ENCODE data around the gene CREBBP.

CREBBP gene

DNA sequence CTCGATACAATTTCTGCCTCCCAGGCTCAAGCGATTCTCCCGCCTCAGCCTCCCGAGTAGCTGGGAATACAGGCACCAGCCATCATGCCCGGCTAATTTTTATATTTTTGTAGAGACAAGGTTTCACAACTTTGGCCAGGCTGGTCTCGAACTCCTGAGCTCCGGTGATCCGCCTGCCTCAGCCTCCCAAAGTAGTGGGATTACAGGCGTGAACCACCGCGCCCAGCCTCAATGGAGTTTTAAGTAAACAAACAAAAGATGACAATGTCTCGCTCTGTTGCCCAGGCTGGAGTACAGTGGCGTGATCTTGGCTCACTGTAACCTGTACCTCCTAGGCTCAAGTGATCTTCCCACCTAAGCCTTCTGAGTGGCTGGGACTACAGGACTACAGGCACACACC, 110.6 kb downstream of the CREBBP start:
- H3K27ac Mint-ChIP-seq: no peak overlapping the region
- H3K4me1 Mint-ChIP-seq (ENCODE audit: low read depth): no peaks in the 10 kb centered on the region
- H3K4me3 Mint-ChIP-seq: no peak overlapping the region
- no peaks in the 10 kb centered on the region for H3K9me3 Mint-ChIP-seq
- peaks cover 53% of the 10 kb centered on the region for H3K36me3 Mint-ChIP-seq (ENCODE audit: low read depth)
- H3K27me3 Mint-ChIP-seq: no peaks in the 10 kb centered on the region

- Mint-ChIP-seq H3K27me3 (no peaks in the 10 kb centered on the region), H3K4me1 (ENCODE audit: low read depth) (no peaks in the 10 kb centered on the region), H3K9me3 (no peaks in the 10 kb centered on the region), H3K36me3 (ENCODE audit: low read depth) (peaks cover 47% of the 10 kb centered on the region), H3K4me3 (no peak overlapping the region), H3K27ac (no peak overlapping the region)
These were observed 111.5 kb downstream of the CREBBP start for GRCh38 chr16:3769013-3769412.

GRCh38 chr16:3767333-3767986, 113.1 kb downstream of the CREBBP start:
- Mint-ChIP-seq H3K4me1 (ENCODE audit: low read depth) (no peaks in the 10 kb centered on the region), H3K9me3 (no peaks in the 10 kb centered on the region), H3K36me3 (ENCODE audit: low read depth) (peaks cover 39% of the 10 kb centered on the region), H3K27me3 (no peaks in the 10 kb centered on the region), H3K4me3 (no peak overlapping the region), H3K27ac (no peak overlapping the region)

- no peaks in the 10 kb centered on the region for H3K4me1 Mint-ChIP-seq (ENCODE audit: low read depth)
- H3K27ac Mint-ChIP-seq: no peak overlapping the region
- no peak overlapping the region for H3K4me3 Mint-ChIP-seq
- H3K27me3 Mint-ChIP-seq: no peaks in the 10 kb centered on the region
- peaks cover 39% of the 10 kb centered on the region for H3K36me3 Mint-ChIP-seq (ENCODE audit: low read depth)
- H3K9me3 Mint-ChIP-seq: no peaks in the 10 kb centered on the region
These were observed 114.3 kb downstream of the CREBBP start for GRCh38 chr16:3766177-3766576.

DNA sequence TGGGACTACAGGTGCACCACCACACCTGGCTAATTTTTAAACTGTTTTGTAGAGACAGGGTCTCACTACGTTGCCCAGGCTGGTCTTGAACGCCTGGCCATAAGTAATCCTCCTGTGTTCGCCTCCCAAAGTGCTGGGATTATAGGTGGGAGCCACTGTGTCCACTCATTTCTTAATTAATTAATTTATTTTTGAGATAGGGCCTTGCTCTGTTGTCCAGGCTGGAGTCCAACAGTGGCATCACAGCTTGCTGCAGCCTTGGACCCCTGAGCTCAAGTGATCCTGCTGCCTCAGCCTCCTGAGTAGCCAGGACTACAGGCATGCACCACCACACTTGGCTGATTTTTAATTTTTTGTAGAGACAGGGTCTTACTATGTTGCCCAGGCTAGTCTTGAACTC, 116.1 kb downstream of the CREBBP start:
- Mint-ChIP-seq H3K36me3 (ENCODE audit: low read depth) (peaks cover 26% of the 10 kb centered on the region), H3K9me3 (no peaks in the 10 kb centered on the region), H3K27ac (no peak overlapping the region)

DNA sequence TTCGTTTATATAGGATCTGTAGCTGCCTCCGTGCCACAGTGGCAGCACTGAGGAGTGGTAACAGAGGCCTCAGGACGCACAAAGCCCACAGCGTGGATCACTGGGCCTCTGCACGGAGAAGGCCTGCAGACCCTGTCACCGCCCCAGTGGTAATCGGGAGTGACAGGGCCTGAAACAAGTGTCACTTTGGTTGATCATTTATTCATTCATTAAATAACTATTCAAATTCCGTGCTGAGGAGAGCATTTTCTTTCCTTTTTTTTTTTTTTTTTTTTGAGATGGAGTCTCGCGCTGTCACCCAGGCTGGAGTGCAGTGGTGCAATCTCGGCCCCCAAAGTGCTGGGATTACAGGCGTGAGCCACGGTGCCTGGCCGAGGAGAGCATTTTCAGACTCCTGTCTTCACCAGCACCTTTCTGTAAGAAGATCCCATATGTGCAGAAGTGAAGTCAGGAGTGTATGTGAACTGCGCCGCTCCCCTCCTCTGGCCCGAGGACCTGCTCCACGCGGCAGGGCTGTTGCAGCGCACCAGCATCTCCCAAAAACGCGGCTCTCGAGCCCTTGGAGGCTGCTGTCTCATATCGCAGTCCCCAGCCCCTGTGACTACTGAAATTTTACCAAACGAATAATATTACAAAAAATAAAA, 118.3 kb downstream of the CREBBP start:
- Mint-ChIP-seq H3K27me3 (no peaks in the 10 kb centered on the region), H3K4me3 (no peak overlapping the region), H3K27ac (no peak overlapping the region), H3K4me1 (ENCODE audit: low read depth) (no peaks in the 10 kb centered on the region), H3K9me3 (no peaks in the 10 kb centered on the region), H3K36me3 (ENCODE audit: low read depth) (peaks cover 20% of the 10 kb centered on the region)

More for the DNA sequence above, 116.1 kb downstream of the CREBBP start:
- no peaks in the 10 kb centered on the region for H3K4me1 Mint-ChIP-seq (ENCODE audit: low read depth)
- H3K27me3 Mint-ChIP-seq: no peaks in the 10 kb centered on the region
- H3K4me3 Mint-ChIP-seq: no peak overlapping the region

DNA sequence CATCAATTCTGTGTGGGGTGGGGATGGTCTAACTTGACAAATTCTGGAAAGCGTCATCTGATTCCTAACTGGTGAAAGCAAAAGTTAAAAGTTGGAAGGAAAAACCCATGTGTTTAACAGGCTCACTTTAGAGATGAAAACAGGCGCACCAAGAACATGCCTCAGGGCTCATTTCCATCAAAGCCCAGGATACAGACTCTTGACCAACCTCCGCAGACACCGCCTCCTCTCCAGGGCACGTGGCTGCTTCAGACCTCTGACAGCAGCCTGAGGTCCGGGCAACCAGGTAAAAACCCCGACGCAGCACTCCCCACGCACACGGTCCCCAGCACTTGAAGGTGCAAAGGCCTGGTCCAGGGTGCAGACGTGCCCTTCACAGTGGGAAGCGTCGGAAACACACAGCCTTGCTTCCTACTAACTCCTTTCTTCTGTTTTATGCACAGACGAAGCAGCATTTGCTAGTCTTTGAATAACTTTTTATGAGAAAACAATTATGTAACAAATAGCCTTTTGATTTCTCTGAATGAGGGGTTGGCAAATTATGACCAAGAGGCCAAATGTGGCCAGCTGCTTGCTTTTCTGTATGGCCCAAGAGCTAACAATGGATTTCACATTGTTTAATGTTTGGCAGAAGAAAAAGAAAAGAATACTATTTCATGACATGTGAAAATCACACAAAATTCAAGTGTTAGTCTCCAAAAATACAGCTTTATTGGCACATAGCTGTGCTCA, 119.0 kb downstream of the CREBBP start:
- no peaks in the 10 kb centered on the region for H3K4me1 Mint-ChIP-seq (ENCODE audit: low read depth)
- H3K36me3 Mint-ChIP-seq (ENCODE audit: low read depth): peaks cover 20% of the 10 kb centered on the region
- no peaks in the 10 kb centered on the region for H3K9me3 Mint-ChIP-seq
- no peak overlapping the region for H3K27ac Mint-ChIP-seq
- H3K4me3 Mint-ChIP-seq: no peak overlapping the region
- no peaks in the 10 kb centered on the region for H3K27me3 Mint-ChIP-seq

DNA sequence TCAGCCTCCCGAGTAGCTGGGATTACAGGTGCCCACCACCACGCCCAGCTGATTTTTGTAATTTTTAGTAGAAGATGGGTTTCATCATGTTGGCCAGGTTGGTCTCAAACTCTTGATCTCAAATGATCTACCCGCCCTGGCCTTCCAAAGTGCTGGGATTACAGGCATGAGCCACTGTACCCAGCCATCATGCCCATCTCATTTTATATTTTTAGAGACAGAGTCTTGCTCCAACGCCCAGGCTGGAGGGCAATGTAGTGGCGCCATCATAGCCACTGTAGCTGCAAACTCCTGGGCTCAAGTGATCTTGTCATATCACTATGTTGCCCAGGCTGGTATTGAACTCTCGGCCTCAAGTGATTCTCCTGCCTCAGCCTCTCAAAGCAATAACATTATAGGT, 120.0 kb downstream of the CREBBP start:
- Mint-ChIP-seq H3K4me1 (ENCODE audit: low read depth) (no peaks in the 10 kb centered on the region), H3K4me3 (no peak overlapping the region), H3K36me3 (ENCODE audit: low read depth) (peaks cover 23% of the 10 kb centered on the region), H3K27me3 (no peaks in the 10 kb centered on the region), H3K9me3 (no peaks in the 10 kb centered on the region), H3K27ac (no peak overlapping the region)

- H3K27ac Mint-ChIP-seq: no peak overlapping the region
- H3K4me3 Mint-ChIP-seq: no peak overlapping the region
- no peaks in the 10 kb centered on the region for H3K4me1 Mint-ChIP-seq (ENCODE audit: low read depth)
- no peaks in the 10 kb centered on the region for H3K27me3 Mint-ChIP-seq
- H3K36me3 Mint-ChIP-seq (ENCODE audit: low read depth): peaks cover 26% of the 10 kb centered on the region
- no peaks in the 10 kb centered on the region for H3K9me3 Mint-ChIP-seq
These were observed 120.8 kb downstream of the CREBBP start for GRCh38 chr16:3759736-3760135.

DNA sequence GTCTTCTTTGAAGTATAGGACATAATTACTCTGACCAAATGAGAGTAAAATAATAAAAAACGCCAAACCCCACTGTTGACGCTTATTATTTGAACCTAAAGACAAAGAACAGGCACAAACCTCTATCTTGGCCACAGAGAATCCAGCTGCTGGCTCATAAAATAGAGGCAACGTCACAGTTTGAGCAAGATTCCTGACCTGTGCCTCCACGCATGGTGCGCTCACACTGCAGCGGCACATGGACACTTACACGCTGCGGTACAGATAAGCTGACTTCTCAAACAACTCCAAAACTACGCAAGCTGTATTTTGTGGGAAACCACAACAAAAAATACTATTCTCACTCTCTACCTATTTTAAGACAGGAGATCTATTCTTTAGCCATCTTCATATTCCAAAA, 124.4 kb downstream of the CREBBP start:
- no peaks in the 10 kb centered on the region for H3K27me3 Mint-ChIP-seq
- H3K9me3 Mint-ChIP-seq: no peaks in the 10 kb centered on the region
- H3K4me1 Mint-ChIP-seq (ENCODE audit: low read depth): no peaks in the 10 kb centered on the region
- H3K27ac Mint-ChIP-seq: no peak overlapping the region
- H3K4me3 Mint-ChIP-seq: no peak overlapping the region
- peaks cover 39% of the 10 kb centered on the region for H3K36me3 Mint-ChIP-seq (ENCODE audit: low read depth)

- peaks cover 44% of the 10 kb centered on the region for H3K36me3 Mint-ChIP-seq (ENCODE audit: low read depth)
- H3K27ac Mint-ChIP-seq: no peak overlapping the region
- no peak overlapping the region for H3K4me3 Mint-ChIP-seq
- H3K9me3 Mint-ChIP-seq: no peaks in the 10 kb centered on the region
- no peaks in the 10 kb centered on the region for H3K27me3 Mint-ChIP-seq
- peaks cover 4% of the 10 kb centered on the region for H3K4me1 Mint-ChIP-seq (ENCODE audit: low read depth)
These were observed 125.3 kb downstream of the CREBBP start for GRCh38 chr16:3755249-3755648.

DNA sequence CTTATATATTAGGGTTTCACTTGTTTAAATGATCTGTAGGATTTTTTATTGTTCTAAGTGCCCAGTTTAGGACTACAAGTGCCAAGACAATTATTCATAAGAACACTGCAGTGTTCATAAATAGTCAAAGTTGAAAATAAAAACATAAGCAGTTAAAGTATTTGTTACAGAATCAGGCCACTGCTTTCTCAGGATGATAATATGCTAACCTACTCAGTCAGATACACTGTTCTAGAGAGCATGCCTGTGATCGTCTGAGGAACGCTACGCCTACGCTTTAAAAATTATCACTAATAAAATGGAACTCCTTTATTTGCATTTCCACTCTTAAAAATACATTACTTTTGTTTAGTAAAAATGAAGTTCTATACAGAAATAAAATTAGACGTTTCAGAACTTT, 125.7 kb downstream of the CREBBP start:
- Mint-ChIP-seq H3K36me3 (ENCODE audit: low read depth) (peaks cover 48% of the 10 kb centered on the region), H3K9me3 (no peaks in the 10 kb centered on the region)

DNA sequence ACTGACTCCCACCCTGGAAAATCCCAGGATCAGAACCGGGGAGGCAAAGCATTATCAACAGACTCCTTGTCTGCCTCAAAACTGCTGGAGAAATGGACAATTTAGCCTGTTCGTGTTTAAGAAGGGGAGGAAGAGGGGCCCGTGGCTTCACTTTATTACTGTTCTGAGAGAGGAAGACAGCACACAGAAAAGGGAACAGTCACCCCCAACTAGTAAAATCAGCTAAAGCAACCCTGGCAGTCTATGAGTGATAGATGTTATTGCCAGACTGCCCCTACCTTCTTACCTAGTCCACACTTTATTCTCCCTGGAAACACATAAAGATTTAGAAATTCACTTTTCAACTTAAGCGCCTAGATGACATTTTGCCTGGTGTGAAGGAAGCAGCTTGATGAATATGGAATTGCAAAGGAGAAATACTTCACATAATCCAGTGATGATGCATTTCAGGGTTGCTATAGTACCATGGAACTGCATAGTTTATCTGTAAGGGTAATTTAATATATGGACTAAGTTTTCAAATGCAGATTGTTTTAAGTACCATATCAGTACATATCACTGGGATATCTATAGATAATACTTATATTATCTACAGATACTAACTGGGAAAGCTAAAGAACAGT, 126.3 kb downstream of the CREBBP start:
- H3K36me3 Mint-ChIP-seq (ENCODE audit: low read depth): peaks cover 52% of the 10 kb centered on the region
- no peak overlapping the region for H3K4me3 Mint-ChIP-seq
- H3K4me1 Mint-ChIP-seq (ENCODE audit: low read depth): peaks cover 6% of the 10 kb centered on the region
- H3K27me3 Mint-ChIP-seq: no peaks in the 10 kb centered on the region
- H3K27ac Mint-ChIP-seq: no peak overlapping the region
- H3K9me3 Mint-ChIP-seq: no peaks in the 10 kb centered on the region

More for the DNA sequence above, 125.7 kb downstream of the CREBBP start:
- Mint-ChIP-seq H3K4me3 (no peak overlapping the region), H3K4me1 (ENCODE audit: low read depth) (peaks cover 4% of the 10 kb centered on the region), H3K27ac (no peak overlapping the region), H3K27me3 (no peaks in the 10 kb centered on the region)

DNA sequence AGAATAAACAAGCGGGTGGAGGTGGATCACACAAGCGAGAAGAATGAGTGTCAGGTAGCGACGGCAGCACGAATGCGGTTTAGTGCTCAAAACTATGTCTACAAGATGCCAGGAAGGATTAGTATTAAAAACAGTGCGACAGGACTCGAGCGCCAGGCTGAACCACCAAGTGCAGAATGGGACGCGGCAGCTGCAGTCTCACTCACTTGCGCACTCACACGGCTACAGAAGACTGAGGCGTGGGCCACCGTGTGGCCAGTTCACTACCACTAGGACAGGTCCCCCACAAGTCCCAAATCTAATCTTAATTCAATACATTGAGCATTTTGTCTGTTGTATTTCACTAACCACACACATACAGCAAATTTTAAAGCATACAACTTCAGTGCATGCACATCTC, 127.5 kb downstream of the CREBBP start:
- Mint-ChIP-seq H3K36me3 (ENCODE audit: low read depth) (peaks cover 54% of the 10 kb centered on the region), H3K4me3 (no peak overlapping the region)

GRCh38 chr16:3751878-3752277, 128.6 kb downstream of the CREBBP start:
- Mint-ChIP-seq H3K4me1 (ENCODE audit: low read depth) (peaks cover 6% of the 10 kb centered on the region), H3K27me3 (no peaks in the 10 kb centered on the region), H3K27ac (no peak overlapping the region), H3K9me3 (no peaks in the 10 kb centered on the region), H3K36me3 (ENCODE audit: low read depth) (peaks cover 49% of the 10 kb centered on the region), H3K4me3 (no peak overlapping the region)

More for the DNA sequence above, 127.5 kb downstream of the CREBBP start:
- H3K9me3 Mint-ChIP-seq: no peaks in the 10 kb centered on the region
- H3K4me1 Mint-ChIP-seq (ENCODE audit: low read depth): peaks cover 6% of the 10 kb centered on the region
- no peak overlapping the region for H3K27ac Mint-ChIP-seq
- no peaks in the 10 kb centered on the region for H3K27me3 Mint-ChIP-seq
